Measurements from ENCODE around the gene STUB1. TPM values are rescaled to one million over a fixed set of nuclear protein-coding genes. Genes with fewer than 3 reads are reported as not detected.

STUB1 gene
- total RNA-seq, 4 donors from 2014 or later = 51.9 to 190 (median 134) TPM

DNA sequence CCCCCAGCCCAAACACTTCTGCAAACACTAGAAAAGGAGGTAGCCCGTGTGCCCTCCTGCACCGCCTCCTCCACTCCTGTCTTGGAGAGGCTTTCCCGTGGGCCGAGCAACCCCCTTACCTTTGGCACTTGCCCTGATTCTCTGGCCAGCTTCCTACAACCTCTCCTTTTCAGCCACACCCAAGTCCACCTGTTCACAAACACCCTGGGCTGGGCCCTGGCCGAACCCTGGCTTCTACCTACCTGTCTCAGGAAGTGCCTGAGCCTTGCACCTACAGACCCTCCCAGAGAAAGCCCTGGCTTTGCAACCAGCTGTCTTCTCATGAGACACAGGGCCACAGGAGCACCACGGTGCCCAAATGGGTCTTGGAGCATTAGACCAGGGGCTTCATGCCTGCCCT is 38.7 kb downstream of the STUB1 start:
- Histone ChIP-seq H3K36me3 (no peaks in the 10 kb centered on the region), H3K27ac (peak overlapping the region; percentile 49 to 94 (median 93)), H3K4me1 (peaks cover 30 to 61% (median 54%) of the 10 kb centered on the region in 4 donors), H3K4me3 (no peak overlapping the region), H3K9me3 (no peaks in the 10 kb centered on the region), H3K27me3 (peaks cover 26% of the 10 kb centered on the region)
- in situ Hi-C loops (cut with MboI; ENCODE audit: low pct_ligation_motif_present in 1 of 4, low pct_unique_long_range_greater_than_20kb in 1 of 4, low sequenced_read_pairs in 3 of 4) = loop anchor here in 1 of 4 donors (10.0 kb wide), 1 partner anchor 66 kb away; the partner anchor contains the start of genes CHTF18 and RPUSD1
- WGBS, 2 donors (ENCODE audit: low coverage in 1 of 2) = 63% methylated on average over 6 of the region's 6 CpGs; no CpG with 5 or more reads in 1 of the 2 donors
- TF ChIP-seq POLR2A (IDR thresholded peaks at IDR 0.05) = peak; percentile 12
- peak in 1 of 3 donors; percentile 46 for TF ChIP-seq POLR2AphosphoS5 (IDR thresholded peaks at IDR 0.05)
- TF ChIP-seq, protein P1, sequence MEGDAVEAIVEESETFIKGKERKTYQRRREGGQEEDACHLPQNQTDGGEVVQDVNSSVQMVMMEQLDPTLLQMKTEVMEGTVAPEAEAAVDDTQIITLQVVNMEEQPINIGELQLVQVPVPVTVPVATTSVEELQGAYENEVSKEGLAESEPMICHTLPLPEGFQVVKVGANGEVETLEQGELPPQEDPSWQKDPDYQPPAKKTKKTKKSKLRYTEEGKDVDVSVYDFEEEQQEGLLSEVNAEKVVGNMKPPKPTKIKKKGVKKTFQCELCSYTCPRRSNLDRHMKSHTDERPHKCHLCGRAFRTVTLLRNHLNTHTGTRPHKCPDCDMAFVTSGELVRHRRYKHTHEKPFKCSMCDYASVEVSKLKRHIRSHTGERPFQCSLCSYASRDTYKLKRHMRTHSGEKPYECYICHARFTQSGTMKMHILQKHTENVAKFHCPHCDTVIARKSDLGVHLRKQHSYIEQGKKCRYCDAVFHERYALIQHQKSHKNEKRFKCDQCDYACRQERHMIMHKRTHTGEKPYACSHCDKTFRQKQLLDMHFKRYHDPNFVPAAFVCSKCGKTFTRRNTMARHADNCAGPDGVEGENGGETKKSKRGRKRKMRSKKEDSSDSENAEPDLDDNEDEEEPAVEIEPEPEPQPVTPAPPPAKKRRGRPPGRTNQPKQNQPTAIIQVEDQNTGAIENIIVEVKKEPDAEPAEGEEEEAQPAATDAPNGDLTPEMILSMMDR (IDR thresholded peaks at IDR 0.05) = no peak
- peak; percentile 77 for DNase-seq
- intact Hi-C loops (cut with DNase I; ENCODE audit: low total_unique reads) = no loop called here

DNA sequence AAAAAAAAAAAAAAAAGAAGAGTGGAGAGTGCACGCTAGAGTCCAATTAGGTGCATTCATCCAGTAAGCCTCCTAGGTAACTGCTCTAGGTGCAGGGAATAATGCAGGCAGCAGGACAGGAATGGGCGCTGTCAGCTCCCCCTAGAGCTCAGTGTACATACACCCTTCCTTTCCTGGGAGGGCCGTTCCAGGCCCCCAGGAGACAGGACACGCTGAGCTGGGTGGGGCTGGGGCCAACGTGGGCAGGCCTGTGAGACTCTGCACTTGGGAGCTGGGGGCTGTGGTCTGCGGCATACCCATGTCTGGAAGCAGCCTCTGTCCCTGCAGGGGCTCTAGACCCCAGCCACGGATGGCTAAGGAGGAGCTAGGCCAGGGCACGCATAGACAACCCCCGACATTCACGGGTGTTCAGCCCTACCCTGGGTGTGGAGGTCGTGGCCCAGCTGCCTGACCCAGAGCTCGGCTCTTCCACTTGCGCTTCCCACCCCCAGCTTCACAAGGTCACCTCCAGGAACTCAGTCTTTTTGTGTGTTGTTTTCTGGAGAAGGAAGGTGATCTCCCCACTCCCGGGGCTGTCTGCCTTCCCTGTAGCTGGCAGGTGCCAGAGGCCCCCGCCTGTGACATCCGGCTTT is 39.7 kb downstream of the STUB1 start:
- Histone ChIP-seq H3K9me3 (no peaks in the 10 kb centered on the region), H3K36me3 (no peaks in the 10 kb centered on the region), H3K27me3 (peaks cover 27% of the 10 kb centered on the region), H3K27ac (peak overlapping the region; percentile 90 to 94 (median 93)), H3K4me3 (peak overlapping the region; percentile 37 to 83 (median 68)), H3K4me1 (peaks cover 30 to 54% (median 49%) of the 10 kb centered on the region in 4 donors)
- DNase-seq = peak; percentile 34
- no peak for TF ChIP-seq EP300 (IDR thresholded peaks at IDR 0.05; ENCODE audit: low read depth)
- TF ChIP-seq, protein P1 (IDR thresholded peaks at IDR 0.05) = peak in 3 of 5 experiments; percentile 6 to 18 (median 10)
- WGBS, 2 donors (ENCODE audit: low coverage in 1 of 2) = 0 to 12% methylated on average over 1 to 15 of the region's 16 CpGs
- intact Hi-C loops (cut with DNase I; ENCODE audit: low total_unique reads) = no loop called here
- in situ Hi-C loops (cut with MboI; ENCODE audit: low pct_ligation_motif_present in 1 of 4, low pct_unique_long_range_greater_than_20kb in 1 of 4, low sequenced_read_pairs in 3 of 4) = loop anchor here in 1 of 4 donors (10.0 kb wide), 1 partner anchor 65 kb away; the partner anchor contains the start of genes CHTF18 and RPUSD1

DNA sequence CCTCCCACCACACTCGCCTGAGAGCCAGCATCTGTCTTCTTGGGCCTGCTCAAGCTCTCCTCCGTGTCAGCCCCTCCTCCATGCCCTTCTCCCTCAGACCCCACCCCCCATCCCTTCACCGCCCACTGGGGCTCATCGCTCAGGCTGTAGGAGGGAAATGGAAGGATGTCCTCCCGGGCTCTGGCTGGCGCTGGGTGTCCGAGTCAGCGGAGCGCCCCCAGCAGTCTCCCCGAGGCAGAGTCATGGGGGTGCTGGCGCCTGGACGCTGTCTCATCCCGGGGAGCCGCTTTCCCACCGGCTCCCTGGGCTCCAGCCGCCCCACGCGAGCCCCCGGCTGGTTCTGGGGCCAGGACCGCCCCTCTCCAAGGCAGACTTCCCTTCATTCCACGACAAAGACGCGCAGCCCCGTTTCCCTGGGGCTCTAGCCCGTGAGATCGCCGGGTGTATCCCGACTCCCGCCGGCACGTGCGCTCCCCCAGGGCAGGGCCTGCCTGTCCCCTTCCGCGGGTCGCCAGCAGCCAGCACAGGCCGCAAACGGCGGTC is 40.3 kb downstream of the STUB1 start:
- Histone ChIP-seq H3K4me1 (peaks cover 30 to 51% (median 46%) of the 10 kb centered on the region in 4 donors), H3K9me3 (no peaks in the 10 kb centered on the region), H3K36me3 (no peaks in the 10 kb centered on the region), H3K4me3 (peak overlapping the region; percentile 37 to 83 (median 68)), H3K27ac (peak overlapping the region; percentile 90 to 94 (median 93)), H3K27me3 (peaks cover 31% of the 10 kb centered on the region)
- intact Hi-C loops (cut with DNase I; ENCODE audit: low total_unique reads) = no loop called here
- peak; percentile 46 for DNase-seq
- TF ChIP-seq, protein P1 (IDR thresholded peaks at IDR 0.05) = no peak
- TF ChIP-seq POLR2A (IDR thresholded peaks at IDR 0.05) (no peak), POLR2AphosphoS5 (IDR thresholded peaks at IDR 0.05) (no peak)
- WGBS, 2 donors (ENCODE audit: low coverage in 1 of 2) = 3% methylated on average over 6 of the region's 38 CpGs; no CpG with 5 or more reads in 1 of the 2 donors
- in situ Hi-C loops (cut with MboI; ENCODE audit: low pct_ligation_motif_present in 1 of 4, low pct_unique_long_range_greater_than_20kb in 1 of 4, low sequenced_read_pairs in 3 of 4) = no loop called here

- intact Hi-C loops (cut with DNase I; ENCODE audit: low total_unique reads) (no loop called here), in situ Hi-C loops (cut with MboI; ENCODE audit: low pct_ligation_motif_present in 1 of 4, low pct_unique_long_range_greater_than_20kb in 1 of 4, low sequenced_read_pairs in 3 of 4) (no loop called here)
- peaks cover 31% of the 10 kb centered on the region for H3K27me3 ChIP-seq
- H3K27ac ChIP-seq = peak within 1 kb of the TSS; percentile 90 to 94 (median 93)
- peak; percentile 91 for DNase-seq
- H3K4me1 ChIP-seq = peaks cover 26 to 47% (median 42%) of the 10 kb centered on the region in 4 donors
- H3K36me3 ChIP-seq = no peaks in the 10 kb centered on the region
- peak within 1 kb of the TSS; percentile 37 to 83 (median 68) for H3K4me3 ChIP-seq
- no peaks in the 10 kb centered on the region for H3K9me3 ChIP-seq
- TF ChIP-seq POLR2AphosphoS5 (IDR thresholded peaks at IDR 0.05) (peak; percentile 24 to 86 (median 75)), POLR2A (IDR thresholded peaks at IDR 0.05) (no peak), EP300 (IDR thresholded peaks at IDR 0.05; ENCODE audit: low read depth) (no peak)
- TF ChIP-seq, protein P1 (IDR thresholded peaks at IDR 0.05) = peak in 1 of 5 experiments; percentile 21
- 23% methylated on average over 36 of the region's 106 CpGs; no CpG with 5 or more reads in 1 of the 2 donors for WGBS, 2 donors (ENCODE audit: low coverage in 1 of 2)
These were observed 41.0 kb downstream of the STUB1 start, which contains the start of gene ANTKMT for GRCh38 chr16:720990-721764. TSS of gene ANTKMT (plus strand) at chr16:721146. CDS start at chr16:721275, 129 bp downstream.

Measured in transverse colon (tissue), 4 donors.